ENCODE results near the gene SEMG2.

- TF ChIP-seq EZH2phosphoT487 (IDR thresholded peaks at IDR 0.05; ENCODE audit: insufficient read depth, low read depth) (no peak), EZH2 (IDR thresholded peaks at IDR 0.05; ENCODE audit: insufficient read depth, poor library complexity, severe bottlenecking) (no peak)
These were observed at the start of gene SEMG2 for GRCh38 chr20:45221076-45221475.
